Mucosa of rectum (tissue), 2 donors: ENCODE measurements around the gene SLCO4C1.

Experiments used
- H3K27ac ChIP-seq, 2 donors: one replicate each; pipeline ENCODE4 v1.7.0; 2013; ENCODE audit warnings: inconsistent platforms in 2 of 2, low read depth in 2 of 2, low read length in 2 of 2
- H3K27me3 ChIP-seq, 2 donors: one replicate each; pipeline ENCODE4 v1.7.0; 2013; ENCODE audit warnings: low read length in 2 of 2; ENCODE audit not compliant: control insufficient read depth in 2 of 2, insufficient read depth in 2 of 2
- H3K36me3 ChIP-seq, 2 donors: one replicate each; pipeline ENCODE4 v1.7.0; 2013; ENCODE audit warnings: low read length in 2 of 2; ENCODE audit not compliant: control insufficient read depth in 2 of 2, insufficient read depth in 2 of 2
- H3K4me1 ChIP-seq, 2 donors: one replicate each; pipeline ENCODE4 v1.7.0; 2013; ENCODE audit warnings: low read length in 2 of 2, mild to moderate bottlenecking in 1 of 2; ENCODE audit not compliant: control insufficient read depth in 2 of 2, insufficient read depth in 2 of 2
- H3K4me3 ChIP-seq, 2 donors: one replicate each; pipeline ENCODE4 v1.7.0; 2013; ENCODE audit warnings: low read length in 2 of 2
- H3K9ac ChIP-seq, 2 donors: one replicate each; pipeline ENCODE4 v1.7.0; 2013; ENCODE audit warnings: low read length in 2 of 2, low read depth in 1 of 2, mild to moderate bottlenecking in 1 of 2
- H3K9me3 ChIP-seq, 2 donors: one replicate each; pipeline ENCODE4 v1.7.0; 2013; ENCODE audit warnings: low read length in 2 of 2; ENCODE audit not compliant: control insufficient read depth in 2 of 2
- donor health status: healthy.
- donor health status: Normal muscosa, but diverticular disease.

SLCO4C1 gene

GRCh38 chr5:102277144-102277543 is 18.9 kb downstream of the SLCO4C1 start:
- Histone ChIP-seq H3K9me3 (no peaks in the 10 kb centered on the region), H3K27me3 (no peaks in the 10 kb centered on the region), H3K4me3 (no peak overlapping the region), H3K27ac (no peak overlapping the region), H3K4me1 (no peaks in the 10 kb centered on the region), H3K36me3 (no peaks in the 10 kb centered on the region), H3K9ac (no peak overlapping the region)

- Histone ChIP-seq H3K36me3 (no peaks in the 10 kb centered on the region), H3K9ac (no peak overlapping the region), H3K27ac (no peak overlapping the region), H3K4me3 (no peak overlapping the region), H3K9me3 (no peaks in the 10 kb centered on the region), H3K4me1 (no peaks in the 10 kb centered on the region), H3K27me3 (no peaks in the 10 kb centered on the region)
Observed at GRCh38 chr5:102271759-102272158, 24.3 kb downstream of the SLCO4C1 start.

- no peaks in the 10 kb centered on the region for H3K36me3 ChIP-seq
- no peaks in the 10 kb centered on the region for H3K27me3 ChIP-seq
- H3K27ac ChIP-seq: no peak overlapping the region
- no peaks in the 10 kb centered on the region for H3K4me1 ChIP-seq
- no peaks in the 10 kb centered on the region for H3K9me3 ChIP-seq
- H3K9ac ChIP-seq: no peak overlapping the region
- H3K4me3 ChIP-seq: no peak overlapping the region
Observed at GRCh38 chr5:102270036-102270435, 26.0 kb downstream of the SLCO4C1 start.

- H3K4me1 ChIP-seq: no peaks in the 10 kb centered on the region
- H3K27me3 ChIP-seq: no peaks in the 10 kb centered on the region
- H3K36me3 ChIP-seq: no peaks in the 10 kb centered on the region
- no peaks in the 10 kb centered on the region for H3K9me3 ChIP-seq
- H3K9ac ChIP-seq: no peak overlapping the region
- H3K27ac ChIP-seq: no peak overlapping the region
- no peak overlapping the region for H3K4me3 ChIP-seq
Observed at GRCh38 chr5:102262688-102263087, 33.4 kb downstream of the SLCO4C1 start.

GRCh38 chr5:102249381-102249780 is 46.7 kb downstream of the SLCO4C1 start:
- Histone ChIP-seq H3K27me3 (no peaks in the 10 kb centered on the region), H3K4me3 (no peak overlapping the region), H3K27ac (no peak overlapping the region), H3K9ac (no peak overlapping the region), H3K36me3 (no peaks in the 10 kb centered on the region), H3K9me3 (no peaks in the 10 kb centered on the region), H3K4me1 (no peaks in the 10 kb centered on the region)

- no peaks in the 10 kb centered on the region for H3K9me3 ChIP-seq
- H3K4me1 ChIP-seq: no peaks in the 10 kb centered on the region
- H3K27me3 ChIP-seq: no peaks in the 10 kb centered on the region
- H3K4me3 ChIP-seq: no peak overlapping the region
- H3K9ac ChIP-seq: no peak overlapping the region
- no peaks in the 10 kb centered on the region for H3K36me3 ChIP-seq
- H3K27ac ChIP-seq: no peak overlapping the region
Observed at GRCh38 chr5:102243213-102243612, 52.9 kb downstream of the SLCO4C1 start.

GRCh38 chr5:102241809-102242421 is 54.2 kb downstream of the SLCO4C1 start:
- Histone ChIP-seq H3K4me1 (no peaks in the 10 kb centered on the region), H3K36me3 (no peaks in the 10 kb centered on the region), H3K4me3 (no peak overlapping the region), H3K9me3 (no peaks in the 10 kb centered on the region), H3K27ac (no peak overlapping the region), H3K27me3 (no peaks in the 10 kb centered on the region), H3K9ac (no peak overlapping the region)

GRCh38 chr5:102231693-102232619 is 64.1 kb downstream of the SLCO4C1 start:
- H3K4me1 ChIP-seq: peaks cover 0 to 2% of the 10 kb centered on the region in 2 donors
- H3K9me3 ChIP-seq: no peaks in the 10 kb centered on the region
- no peak overlapping the region for H3K27ac ChIP-seq
- no peak overlapping the region for H3K4me3 ChIP-seq
- no peaks in the 10 kb centered on the region for H3K27me3 ChIP-seq
- H3K9ac ChIP-seq: no peak overlapping the region
- H3K36me3 ChIP-seq: no peaks in the 10 kb centered on the region

GRCh38 chr5:102229685-102230084 is 66.4 kb downstream of the SLCO4C1 start:
- no peaks in the 10 kb centered on the region for H3K9me3 ChIP-seq
- H3K27me3 ChIP-seq: no peaks in the 10 kb centered on the region
- no peak overlapping the region for H3K27ac ChIP-seq
- H3K9ac ChIP-seq: no peak overlapping the region
- no peaks in the 10 kb centered on the region for H3K36me3 ChIP-seq
- no peak overlapping the region for H3K4me3 ChIP-seq
- peaks cover 0 to 2% of the 10 kb centered on the region in 2 donors for H3K4me1 ChIP-seq

- no peaks in the 10 kb centered on the region for H3K27me3 ChIP-seq
- H3K9me3 ChIP-seq: peaks cover 0 to 4% of the 10 kb centered on the region in 2 donors
- H3K4me3 ChIP-seq: no peak overlapping the region
- no peak overlapping the region for H3K27ac ChIP-seq
- H3K4me1 ChIP-seq: peaks cover 0 to 2% of the 10 kb centered on the region in 2 donors
- no peaks in the 10 kb centered on the region for H3K36me3 ChIP-seq
- no peak overlapping the region for H3K9ac ChIP-seq
Observed at GRCh38 chr5:102226321-102226720, 69.8 kb downstream of the SLCO4C1 start.
